ENCODE measurements around the gene GLRA3. TPM values are rescaled to one million over a fixed set of nuclear protein-coding genes. Genes with fewer than 3 reads are reported as not detected.
"Not testable (repeated sequence)": the region's sequence is repeated elsewhere in the genome, so short reads cannot be mapped to it uniquely, and the experiment has no call there.

The GLRA3 gene
- total and polyA plus RNA-seq, 2 experiments from 2014 or later, result 0.03 to 0.19 TPM

DNA sequence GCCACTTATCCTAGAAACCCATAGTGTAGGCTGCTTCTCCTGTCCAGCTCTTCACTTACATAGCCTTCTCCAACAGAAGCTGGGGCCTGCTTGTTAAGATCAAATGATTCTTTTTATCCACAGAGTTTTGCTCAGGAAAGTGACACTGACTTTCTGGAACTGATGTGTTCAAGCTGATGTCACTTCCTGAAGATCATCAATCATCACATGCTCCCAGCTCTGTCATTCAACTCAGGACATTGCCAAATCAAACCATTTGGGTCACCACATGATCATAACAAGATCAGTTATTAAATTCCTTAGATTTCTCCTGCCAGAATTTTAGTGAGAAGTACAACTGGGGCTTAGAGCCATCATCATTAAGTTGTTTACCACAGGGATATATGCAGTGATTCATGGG lies 39.4 kb downstream of the GLRA3 start:
- Histone ChIP-seq H3K4me2 (no peak overlapping the region), H3F3A (replicated peaks; ENCODE audit: low read depth) (no peaks in the 10 kb centered on the region), H3K27ac (ENCODE audit: low read depth) (no peak overlapping the region), H3K9me2 (ENCODE audit: insufficient read depth) (no peaks in the 10 kb centered on the region), H3K79me2 (replicated peaks; ENCODE audit: insufficient read depth) (no peaks in the 10 kb centered on the region), H3K4me1 (ENCODE audit: insufficient read depth) (no peaks in the 10 kb centered on the region), H3K4me3 (no peak overlapping the region), H4K20me1 (replicated peaks; ENCODE audit: insufficient read depth) (no peaks in the 10 kb centered on the region), H3K27me3 (ENCODE audit: insufficient read depth) (no peaks in the 10 kb centered on the region), H3K36me3 (ENCODE audit: insufficient read depth) (no peaks in the 10 kb centered on the region), H2AFZ (no peak overlapping the region)
- Mint-ChIP-seq H3K4me1 (no peaks in the 10 kb centered on the region), H3K4me3 (no peak overlapping the region), H3K27ac (no peak overlapping the region), H3K27me3 (ENCODE audit: insufficient read depth, low read depth, poor library complexity) (no peaks in the 10 kb centered on the region), H3K36me3 (ENCODE audit: low read depth) (no peaks in the 10 kb centered on the region), H3K9me3 (no peaks in the 10 kb centered on the region)
- ATAC-seq (no peak), DNase-seq (ENCODE audit: low spot score) (no peak)
- no peak for TF ChIP-seq JUNB (IDR thresholded peaks at IDR 0.05; ENCODE audit: unreplicated experiment)
- TF ChIP-seq REST (IDR thresholded peaks at IDR 0.05; ENCODE audit: unreplicated experiment), result no peak
- no peak for TF ChIP-seq ZNF331 (CRISPR knock-in tag; IDR thresholded peaks at IDR 0.05; ENCODE audit: low read depth)
- no peak for TF ChIP-seq CTCF (conservative IDR thresholded peaks at IDR 0.05; ENCODE audit: low read depth in 2 of 2)
- no peak for TF ChIP-seq ETS1 (IDR thresholded peaks at IDR 0.05)
- TF ChIP-seq POLR2AphosphoS5 (IDR thresholded peaks at IDR 0.05; ENCODE audit: low read depth), result no peak
- TF ChIP-seq CREB1 (CRISPR knock-in tag; IDR thresholded peaks at IDR 0.05; ENCODE audit: low read depth), result no peak

GRCh38 chr4:174778274-174778986 lies 50.6 kb downstream of the GLRA3 start:
- H3K9me3 Mint-ChIP-seq, result peaks cover 13% of the 10 kb centered on the region; the same call in 2 of the 3 replicates
- H3K27ac Mint-ChIP-seq; H4K20me1 ChIP-seq (replicated peaks; ENCODE audit: insufficient read depth); H3K4me1 Mint-ChIP-seq; H3K27me3 ChIP-seq (ENCODE audit: insufficient read depth); H3K4me3 Mint-ChIP-seq; H3F3A ChIP-seq (replicated peaks; ENCODE audit: low read depth); H3K9me2 ChIP-seq (ENCODE audit: insufficient read depth); ATAC-seq; H3K36me3 Mint-ChIP-seq (ENCODE audit: low read depth); DNase-seq (ENCODE audit: low spot score); H3K27me3 Mint-ChIP-seq (ENCODE audit: insufficient read depth, low read depth, poor library complexity); H3K4me2 ChIP-seq; H3K36me3 ChIP-seq (ENCODE audit: insufficient read depth); H3K79me2 ChIP-seq (replicated peaks; ENCODE audit: insufficient read depth); H3K27ac ChIP-seq (ENCODE audit: low read depth); H3K4me1 ChIP-seq (ENCODE audit: insufficient read depth); H2AFZ ChIP-seq: not testable (repeated sequence)
- peak overlapping the region; percentile 34; the same call in 1 of the 2 replicates for H3K4me3 ChIP-seq

Data from GM23338 (cell line).